OCI-LY3 (cell line): ENCODE results near the gene ESRRB.

Experiments
- EZH2phosphoT487 ChIP-seq: fragments of 200-600 bp; shearing (Covaris generic); IDR thresholded peaks from 2 replicates; pipeline ENCODE4 v1.6.1; 2018; ENCODE audit warnings: antibody characterized with exemption, mixed run types, low read depth
- TF ChIP-seq, protein P1 (sequence below): fragments of 200-600, 300-600 bp; sonication (generic); IDR thresholded peaks from 2 replicates; pipeline ENCODE4 v1.5.1; 2014; ENCODE audit warnings: antibody characterized with exemption, low read length, low read depth

DNA sequence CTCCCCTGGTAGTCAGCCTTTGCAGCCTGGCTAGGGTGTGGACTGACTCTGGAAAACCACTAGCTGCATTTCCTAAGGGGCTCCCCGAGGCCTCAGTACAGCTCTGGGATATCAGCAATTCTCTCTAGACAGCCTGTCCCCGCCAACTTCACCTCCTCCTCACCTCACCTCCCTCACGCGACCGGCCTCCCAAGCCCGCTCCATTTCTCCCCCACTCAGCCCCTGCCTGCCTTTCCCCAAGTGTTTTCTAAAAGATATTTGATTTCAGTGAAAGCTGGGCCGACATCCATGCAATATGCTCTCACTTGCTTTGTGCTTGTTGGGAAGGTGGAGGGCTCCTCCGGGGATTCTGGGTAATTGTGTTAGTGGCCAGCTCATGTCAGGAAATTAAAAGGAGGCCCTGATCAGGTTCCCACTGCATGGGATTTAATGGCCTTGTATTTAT is 91.8 kb downstream of the ESRRB start:
- TF ChIP-seq, protein P1, sequence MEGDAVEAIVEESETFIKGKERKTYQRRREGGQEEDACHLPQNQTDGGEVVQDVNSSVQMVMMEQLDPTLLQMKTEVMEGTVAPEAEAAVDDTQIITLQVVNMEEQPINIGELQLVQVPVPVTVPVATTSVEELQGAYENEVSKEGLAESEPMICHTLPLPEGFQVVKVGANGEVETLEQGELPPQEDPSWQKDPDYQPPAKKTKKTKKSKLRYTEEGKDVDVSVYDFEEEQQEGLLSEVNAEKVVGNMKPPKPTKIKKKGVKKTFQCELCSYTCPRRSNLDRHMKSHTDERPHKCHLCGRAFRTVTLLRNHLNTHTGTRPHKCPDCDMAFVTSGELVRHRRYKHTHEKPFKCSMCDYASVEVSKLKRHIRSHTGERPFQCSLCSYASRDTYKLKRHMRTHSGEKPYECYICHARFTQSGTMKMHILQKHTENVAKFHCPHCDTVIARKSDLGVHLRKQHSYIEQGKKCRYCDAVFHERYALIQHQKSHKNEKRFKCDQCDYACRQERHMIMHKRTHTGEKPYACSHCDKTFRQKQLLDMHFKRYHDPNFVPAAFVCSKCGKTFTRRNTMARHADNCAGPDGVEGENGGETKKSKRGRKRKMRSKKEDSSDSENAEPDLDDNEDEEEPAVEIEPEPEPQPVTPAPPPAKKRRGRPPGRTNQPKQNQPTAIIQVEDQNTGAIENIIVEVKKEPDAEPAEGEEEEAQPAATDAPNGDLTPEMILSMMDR: no peak
- no peak for TF ChIP-seq EZH2phosphoT487
